GM12878 (cell line): ENCODE data around the gene CCDC82. TPM values are rescaled to one million over a fixed set of nuclear protein-coding genes. Genes with fewer than 3 reads are reported as not detected.

ENCODE experiments used
- BHLHE40 ChIP-seq, 2 experiments: fragments of 450-650 bp in 1 of 2; IDR thresholded peaks; 2 replicates each; pipeline ENCODE4 v1.6.1; 2011 to 2017; ENCODE audit warnings: low read depth in 2 of 2, borderline replicate concordance in 1 of 2, improper control_type of control experiment in 1 of 2, low read length in 1 of 2, mild to moderate bottlenecking in 1 of 2
- HCFC1 ChIP-seq: fragments of 150-350 bp; IDR thresholded peaks from 2 replicates; pipeline ENCODE4 v1.6.1; 2014; ENCODE audit warnings: low read length
- IKZF1 ChIP-seq: fragments of 450-650 bp; conservative IDR thresholded peaks from 2 replicates; pipeline ENCODE4 v1.6.1; 2017; ENCODE audit warnings: antibody characterized with exemption, mild to moderate bottlenecking
- IKZF2 ChIP-seq, 2 experiments: fragments of 450-650 bp; IDR thresholded peaks; 2 replicates each; pipeline ENCODE4 v1.6.1; 2017; ENCODE audit warnings: mild to moderate bottlenecking in 2 of 2, moderate library complexity in 2 of 2
- JUNB ChIP-seq: IDR thresholded peaks from 2 replicates; pipeline ENCODE4 v1.6.1; 2016; ENCODE audit warnings: antibody characterized with exemption, mild to moderate bottlenecking
- MEF2A ChIP-seq: IDR thresholded peaks from 2 replicates; pipeline ENCODE4 v1.6.1; 2011; ENCODE audit warnings: low read depth, mild to moderate bottlenecking, low read length, moderate library complexity; ENCODE audit not compliant: insufficient read depth
- MXI1 ChIP-seq: fragments of 150-350 bp; IDR thresholded peaks from 2 replicates; pipeline ENCODE4 v1.6.1; 2011; ENCODE audit warnings: low read depth, mild to moderate bottlenecking, inconsistent platforms, low read length, improper control_type of control experiment
- MYC ChIP-seq: IDR thresholded peaks from 2 replicates; pipeline ENCODE4 v1.6.1; 2011; ENCODE audit warnings: mild to moderate bottlenecking, low read length, moderate library complexity, inconsistent platforms; ENCODE audit not compliant: insufficient read depth, insufficient replicate concordance, insufficient read length, severe bottlenecking
- NFYA ChIP-seq: IDR thresholded peaks from 2 replicates; pipeline ENCODE4 v1.6.1; 2011; ENCODE audit warnings: low read depth, mild to moderate bottlenecking, low read length, improper control_type of control experiment, borderline replicate concordance
- RCOR1 ChIP-seq: conservative IDR thresholded peaks from 2 replicates; pipeline ENCODE4 v1.6.1; 2012; ENCODE audit warnings: low read depth, low read length, improper control_type of control experiment
- SKIL ChIP-seq: fragments of 450-650 bp; IDR thresholded peaks from 2 replicates; pipeline ENCODE4 v1.6.1; 2017; ENCODE audit warnings: mild to moderate bottlenecking, low read depth, inconsistent platforms; ENCODE audit not compliant: poor library complexity, severe bottlenecking
- SMARCA5 ChIP-seq: fragments of 450-650 bp; IDR thresholded peaks from 2 replicates; pipeline ENCODE4 v1.6.1; 2017; ENCODE audit warnings: mild to moderate bottlenecking
- SPI1 ChIP-seq: IDR thresholded peaks from 2 replicates; pipeline ENCODE4 v1.6.1; 2011; ENCODE audit warnings: low read depth, mild to moderate bottlenecking, low read length, moderate library complexity, borderline replicate concordance; ENCODE audit not compliant: insufficient read depth
- TCF12 ChIP-seq: IDR thresholded peaks from 2 replicates; pipeline ENCODE4 v1.6.1; 2011; ENCODE audit warnings: low read depth, mild to moderate bottlenecking, low read length
- WRNIP1 ChIP-seq: IDR thresholded peaks from 2 replicates; pipeline ENCODE4 v1.6.1; 2011; ENCODE audit warnings: low read depth, low read length, improper control_type of control experiment, borderline replicate concordance
- ZBTB4 ChIP-seq: fragments of 450-650 bp; formaldehyde crosslinking; IDR thresholded peaks from 2 replicates; pipeline ENCODE4 v1.4.0; 2022; ENCODE audit warnings: mild to moderate bottlenecking, moderate library complexity
- polyA plus RNA-seq, 11 experiments: library from polyadenylated mRNA; depleted of rRNA in 4 of 11; unstranded in 6 of 11; stranded (reverse) in 5 of 11; fragments of >200 nt; fragmentation: Nextera tagmentation in 4 of 11; fragmentation: Illumina TruSeq in 1 of 11; extraction: Ambion mirVana in 4 of 11; extraction: Trizol in 1 of 11; gene quantifications; 1 replicate in 1 of 11; 2 replicates in 10 of 11; pipeline versions ENCODE4 v1.2.1 to v1.2.3, GENCODE V29; 2011 to 2016; ENCODE audit warnings: inconsistent platforms in 2 of 11, missing spikeins in 2 of 11, low read depth in 1 of 11
- total RNA-seq, 4 experiments: library from RNA; depleted of rRNA in 3 of 4; stranded (reverse); fragments of >200 nt in 3 of 4; fragmentation: Illumina TruSeq in 1 of 4; extraction: Trizol in 1 of 4; gene quantifications; 2 replicates each; pipeline versions ENCODE4 v1.2.1 to v1.2.3, GENCODE V29; 2013 to 2021
- TF ChIP-seq, protein P1 (sequence below): IDR thresholded peaks from 2 replicates; pipeline ENCODE4 v1.6.1; 2011; ENCODE audit warnings: borderline replicate concordance, low read depth, mild to moderate bottlenecking, moderate library complexity, mixed read lengths, low read length; ENCODE audit not compliant: insufficient read depth; ENCODE audit errors: extremely low read length
- TF ChIP-seq, protein P2 (sequence below): fragments of 450-650 bp; IDR thresholded peaks from 2 replicates; pipeline ENCODE4 v1.6.1; 2017; ENCODE audit warnings: mild to moderate bottlenecking, moderate library complexity

Gene CCDC82
- total and polyA plus RNA-seq, 10 of the 15 experiments (the other 5 are each of a cell fraction or from before 2014, with no cell fraction given), result 15.2 to 62.4 (median 28.8) TPM

- TF ChIP-seq SKIL, result peak; percentile 38
- TF ChIP-seq IKZF1, result peak; percentile 90
- TF ChIP-seq MEF2A, result peak; percentile 85; the same call in 1 of the 2 replicates
- TF ChIP-seq HCFC1, result no peak
- peak; percentile 78 for TF ChIP-seq JUNB
- TF ChIP-seq, protein P1, sequence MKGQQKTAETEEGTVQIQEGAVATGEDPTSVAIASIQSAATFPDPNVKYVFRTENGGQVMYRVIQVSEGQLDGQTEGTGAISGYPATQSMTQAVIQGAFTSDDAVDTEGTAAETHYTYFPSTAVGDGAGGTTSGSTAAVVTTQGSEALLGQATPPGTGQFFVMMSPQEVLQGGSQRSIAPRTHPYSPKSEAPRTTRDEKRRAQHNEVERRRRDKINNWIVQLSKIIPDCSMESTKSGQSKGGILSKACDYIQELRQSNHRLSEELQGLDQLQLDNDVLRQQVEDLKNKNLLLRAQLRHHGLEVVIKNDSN, result no peak
- TF ChIP-seq SPI1, result peak; percentile 88
- TF ChIP-seq MYC, result no peak
- peak; percentile 88 to 89 for TF ChIP-seq IKZF2 (IDR thresholded peaks at IDR 0.05)
- peak; percentile 62; the same call in 1 of the 2 replicates for TF ChIP-seq SMARCA5
- peak; percentile 51 to 65; a peak in 3 of 4 replicates for TF ChIP-seq BHLHE40 (IDR thresholded peaks at IDR 0.05; ENCODE audit: borderline replicate concordance in 1 of 2, low read depth in 2 of 2, low read length in 1 of 2)
- TF ChIP-seq MXI1, result peak; percentile 60; the same call in 1 of the 2 replicates
- TF ChIP-seq, protein P2, sequence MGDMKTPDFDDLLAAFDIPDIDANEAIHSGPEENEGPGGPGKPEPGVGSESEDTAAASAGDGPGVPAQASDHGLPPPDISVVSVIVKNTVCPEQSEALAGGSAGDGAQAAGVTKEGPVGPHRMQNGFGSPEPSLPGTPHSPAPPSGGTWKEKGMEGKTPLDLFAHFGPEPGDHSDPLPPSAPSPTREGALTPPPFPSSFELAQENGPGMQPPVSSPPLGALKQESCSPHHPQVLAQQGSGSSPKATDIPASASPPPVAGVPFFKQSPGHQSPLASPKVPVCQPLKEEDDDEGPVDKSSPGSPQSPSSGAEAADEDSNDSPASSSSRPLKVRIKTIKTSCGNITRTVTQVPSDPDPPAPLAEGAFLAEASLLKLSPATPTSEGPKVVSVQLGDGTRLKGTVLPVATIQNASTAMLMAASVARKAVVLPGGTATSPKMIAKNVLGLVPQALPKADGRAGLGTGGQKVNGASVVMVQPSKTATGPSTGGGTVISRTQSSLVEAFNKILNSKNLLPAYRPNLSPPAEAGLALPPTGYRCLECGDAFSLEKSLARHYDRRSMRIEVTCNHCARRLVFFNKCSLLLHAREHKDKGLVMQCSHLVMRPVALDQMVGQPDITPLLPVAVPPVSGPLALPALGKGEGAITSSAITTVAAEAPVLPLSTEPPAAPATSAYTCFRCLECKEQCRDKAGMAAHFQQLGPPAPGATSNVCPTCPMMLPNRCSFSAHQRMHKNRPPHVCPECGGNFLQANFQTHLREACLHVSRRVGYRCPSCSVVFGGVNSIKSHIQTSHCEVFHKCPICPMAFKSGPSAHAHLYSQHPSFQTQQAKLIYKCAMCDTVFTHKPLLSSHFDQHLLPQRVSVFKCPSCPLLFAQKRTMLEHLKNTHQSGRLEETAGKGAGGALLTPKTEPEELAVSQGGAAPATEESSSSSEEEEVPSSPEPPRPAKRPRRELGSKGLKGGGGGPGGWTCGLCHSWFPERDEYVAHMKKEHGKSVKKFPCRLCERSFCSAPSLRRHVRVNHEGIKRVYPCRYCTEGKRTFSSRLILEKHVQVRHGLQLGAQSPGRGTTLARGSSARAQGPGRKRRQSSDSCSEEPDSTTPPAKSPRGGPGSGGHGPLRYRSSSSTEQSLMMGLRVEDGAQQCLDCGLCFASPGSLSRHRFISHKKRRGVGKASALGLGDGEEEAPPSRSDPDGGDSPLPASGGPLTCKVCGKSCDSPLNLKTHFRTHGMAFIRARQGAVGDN, result peak; percentile 83
- no peak for TF ChIP-seq WRNIP1
- TF ChIP-seq ZBTB4 (CRISPR knock-in tag), result no peak
- TF ChIP-seq RCOR1, result no peak
- no peak for TF ChIP-seq TCF12
- TF ChIP-seq NFYA, result no peak
Measured at GRCh38 chr11:96338910-96339705, 50.6 kb downstream of the CCDC82 start (continued).
